ENCODE results near the gene CTXN3. TPM values are rescaled to one million over a fixed set of nuclear protein-coding genes. Genes with fewer than 3 reads are reported as not detected.

CTXN3 gene
- total RNA-seq, 4 donors from 2014 or later, result not detected

- Histone ChIP-seq H3K36me3 (no peaks in the 10 kb centered on the region), H3K4me3 (no peak overlapping the region), H3K9me3 (no peaks in the 10 kb centered on the region), H3K4me1 (peaks cover 9% of the 10 kb centered on the region), H3K27me3 (no peaks in the 10 kb centered on the region), H3K27ac (no peak overlapping the region)
- 48% methylated on average over 3 of the region's 3 CpGs for WGBS
- TF ChIP-seq EP300 (IDR thresholded peaks at IDR 0.05) (no peak), POLR2AphosphoS5 (IDR thresholded peaks at IDR 0.05) (no peak), CTCF (IDR thresholded peaks at IDR 0.05) (no peak), POLR2A (IDR thresholded peaks at IDR 0.05) (no peak)
- DNase-seq (ENCODE audit: low spot score in 2 of 2), result no peak
Observed at GRCh38 chr5:127707209-127707608, 58.3 kb downstream of the CTXN3 start.

Other genes with a start within 250 kb of the CTXN3 start
- 10 to 100 TPM; 36.8 to 59.0 (median 45.0) TPM for gene PRRC1, start 131.4 kb upstream of the CTXN3 start, total RNA-seq
- 1 to 10 TPM in 2 of 4 donors, under 1 TPM in 1, not detected in 1; 0.70 to 3.1 (median 2.0) TPM for gene CCDC192, start 54.3 kb downstream of the CTXN3 start, total RNA-seq